ENCODE measurements around the gene FSHB.

The FSHB gene

GRCh38 chr11:30282289-30282631, 51.4 kb downstream of the FSHB start:
- no peak overlapping the region for H3K4me3 ChIP-seq (ENCODE audit: low read depth, low read length)
- H3K9me3 ChIP-seq (ENCODE audit: control insufficient read depth, insufficient read depth, low read depth, low read length) = no peaks in the 10 kb centered on the region
- TF ChIP-seq WT1 (tag by site-specific recombination; IDR thresholded peaks at IDR 0.05) (no peak), EGR2 (tag by site-specific recombination; IDR thresholded peaks at IDR 0.05; ENCODE audit: low read depth) (no peak), ZNF792 (tag by site-specific recombination; IDR thresholded peaks at IDR 0.05) (no peak), RBAK (tag by site-specific recombination; IDR thresholded peaks at IDR 0.05) (no peak), PRDM4 (tag by site-specific recombination; IDR thresholded peaks at IDR 0.05) (no peak), ZNF580 (tag by site-specific recombination; IDR thresholded peaks at IDR 0.05) (no peak), ZNF280C (tag by site-specific recombination; IDR thresholded peaks at IDR 0.05) (no peak), ZNF707 (tag by site-specific recombination; IDR thresholded peaks at IDR 0.05) (no peak)
- no peaks in the 10 kb centered on the region for H3K36me3 ChIP-seq (ENCODE audit: control insufficient read depth in 2 of 2, insufficient read depth in 1 of 2, low read length in 2 of 2)
- no peaks in the 10 kb centered on the region for H3K4me1 ChIP-seq (ENCODE audit: control insufficient read depth, insufficient read depth, low read length)
- H3K27ac ChIP-seq (ENCODE audit: extremely low read depth, low read depth, low read length) = no peak overlapping the region
- POLR2A ChIA-PET = no interaction called here
- CTCF ChIA-PET = interaction anchor here (0.7 kb wide), 1 partner anchor 9 kb away, joined by 4 read pairs; no protein-coding TSS in a partner anchor
